C1 segment of cervical spinal cord (tissue), 14 donors: ENCODE measurements around the gene SLC9B2.
A peak's percentile ranks its signal among the peaks of the same experiment; 100 is the strongest.

Experiments
- DNase-seq, 14 donors: peaks; one replicate each; lab custom pipeline; 2025; lab: John Stamatoyannopoulos, UW

The SLC9B2 gene

GRCh38 chr4:103076747-103077347 lies at the start of gene SLC9B2:
TSS of gene SLC9B2 (minus strand) at chr4:103076761. CDS start at chr4:103067550, 9,211 bp downstream.
- DNase-seq = peak in 1 of 14 donors; percentile 69

GRCh38 chr4:103126126-103126525 lies 49.6 kb upstream of the SLC9B2 start:
- DNase-seq = no peak

- no peak for DNase-seq
Observed at GRCh38 chr4:103123114-103123513, 46.6 kb upstream of the SLC9B2 start.

DNA sequence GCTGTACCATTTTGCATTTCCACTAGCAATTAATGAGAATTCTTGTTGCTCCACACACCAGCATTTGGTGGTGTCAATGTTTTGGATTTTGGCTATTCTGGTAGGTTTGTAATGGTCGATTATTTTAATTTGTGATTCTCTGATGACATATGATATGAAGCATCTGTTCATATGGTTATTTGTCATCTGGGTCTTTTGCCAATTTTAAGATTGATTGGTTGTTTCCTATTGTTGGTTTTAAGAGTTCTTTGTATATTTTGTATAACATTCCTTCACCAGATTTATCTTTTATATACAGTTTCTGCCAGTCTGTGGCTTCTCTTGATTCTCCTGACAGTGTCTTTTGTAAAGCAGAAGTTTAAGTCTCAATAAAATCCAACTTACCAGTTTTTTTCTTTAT lies 41.6 kb upstream of the SLC9B2 start:
- DNase-seq = no peak

DNA sequence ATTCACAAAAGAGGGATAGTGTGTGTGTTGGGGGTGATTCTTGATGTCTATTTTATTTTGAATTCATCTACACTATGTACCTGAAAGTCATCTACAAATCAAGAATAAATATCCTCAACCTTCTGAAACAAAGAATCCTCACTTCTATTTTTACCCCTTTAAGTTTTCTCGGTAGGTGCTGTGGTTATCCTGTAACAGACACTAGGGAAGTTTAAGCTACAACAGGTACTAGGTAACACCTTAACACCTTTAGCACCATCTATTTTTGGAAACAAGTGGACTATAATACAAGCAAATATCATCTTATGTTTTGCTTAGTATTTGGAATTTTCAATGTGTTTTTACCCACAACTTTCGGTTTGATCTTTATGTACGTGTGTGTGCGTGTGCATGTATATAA lies 35.0 kb upstream of the SLC9B2 start:
- DNase-seq = no peak

DNA sequence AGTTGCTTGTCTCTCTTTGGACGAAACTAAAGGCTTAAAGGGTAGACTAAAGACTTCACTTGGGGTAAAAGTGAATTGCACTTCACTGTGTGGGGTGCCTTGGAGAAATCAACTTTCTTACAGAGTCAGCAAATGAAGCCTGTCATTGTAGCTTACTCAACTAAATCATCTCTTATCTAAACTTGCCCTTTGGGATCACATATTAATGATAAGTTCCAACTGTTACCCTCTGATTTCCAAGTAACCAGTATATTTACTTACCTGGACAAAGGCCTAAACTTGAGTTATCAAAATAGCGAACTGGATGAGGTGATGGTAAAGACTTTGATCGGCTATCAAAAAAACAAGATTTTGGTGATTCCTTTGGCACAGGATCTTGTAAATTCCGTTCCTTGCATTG lies 32.0 kb upstream of the SLC9B2 start:
- DNase-seq = no peak

GRCh38 chr4:103105558-103106356 lies 29.2 kb upstream of the SLC9B2 start:
- no peak for DNase-seq

GRCh38 chr4:103104886-103105285 lies 28.3 kb upstream of the SLC9B2 start:
- DNase-seq = no peak

DNA sequence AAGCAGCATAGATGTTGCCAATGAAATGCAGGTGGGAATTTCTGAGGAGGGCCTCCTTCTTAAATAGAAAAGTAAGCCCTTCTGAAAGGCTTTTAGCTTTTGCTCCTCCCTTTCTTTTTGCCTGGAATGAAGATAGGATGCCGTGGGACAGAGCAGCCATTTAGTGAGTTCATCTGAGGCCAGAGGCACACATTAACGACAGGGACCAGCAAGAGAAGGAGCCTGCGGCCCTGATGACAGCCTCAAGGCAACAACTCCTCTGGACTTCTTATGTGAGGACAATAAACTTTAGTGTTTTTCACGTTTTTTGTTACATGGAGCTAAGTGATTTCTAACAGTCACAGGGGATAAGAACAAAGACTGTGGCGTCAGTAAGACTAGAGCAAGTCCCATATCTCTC lies 24.1 kb upstream of the SLC9B2 start:
- no peak for DNase-seq

- DNase-seq = peak in 7 of 14 donors; percentile 16 to 55 (median 40)
Observed at GRCh38 chr4:103099691-103100392, 23.3 kb upstream of the SLC9B2 start, which contains the start of gene BDH2. TSS of gene BDH2 (minus strand) at chr4:103099834. CDS start at chr4:103096254, 3,580 bp downstream.

GRCh38 chr4:103098756-103099440 lies 22.3 kb upstream of the SLC9B2 start:
- DNase-seq = no peak

DNA sequence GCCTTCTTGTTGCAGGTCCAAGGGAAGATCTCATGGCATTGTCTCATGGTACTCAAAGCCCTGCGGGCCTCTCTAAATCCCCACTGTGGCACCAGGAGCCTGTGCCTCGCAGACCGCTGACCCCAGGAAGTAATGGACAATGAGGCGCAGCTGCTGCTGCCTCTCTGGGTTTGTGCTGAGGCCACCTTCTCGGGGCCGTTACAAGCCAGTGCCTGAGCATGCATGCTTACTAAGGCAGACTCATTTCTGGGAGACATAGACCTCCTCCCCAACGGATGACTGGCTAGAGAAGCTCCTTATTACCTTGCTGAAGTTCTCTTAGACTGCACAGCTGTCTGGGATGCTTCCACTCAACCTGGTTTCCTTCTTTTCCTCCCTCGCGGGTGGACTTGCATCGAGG lies 21.8 kb upstream of the SLC9B2 start:
- peak in 3 of 14 donors; percentile 7 to 25 (median 9) for DNase-seq

DNA sequence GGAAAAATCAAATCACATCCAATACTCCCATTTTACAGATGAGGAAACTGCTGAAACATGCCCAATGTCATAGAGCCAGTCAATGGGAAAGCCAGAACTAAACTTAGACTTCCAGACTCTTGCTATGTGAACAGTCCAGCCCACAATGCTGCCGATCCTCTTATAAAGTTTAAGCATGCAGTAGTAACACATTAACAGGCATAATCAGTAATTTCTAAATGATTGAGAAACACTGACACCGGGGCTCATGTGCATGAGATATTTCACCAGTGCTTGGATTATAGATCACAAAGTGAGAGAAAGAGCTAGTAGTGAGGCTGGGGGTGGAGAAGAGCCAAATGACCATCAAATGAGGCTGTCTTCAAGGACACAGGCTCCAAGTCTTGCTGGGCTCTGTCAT lies 20.6 kb upstream of the SLC9B2 start:
- DNase-seq = no peak

DNA sequence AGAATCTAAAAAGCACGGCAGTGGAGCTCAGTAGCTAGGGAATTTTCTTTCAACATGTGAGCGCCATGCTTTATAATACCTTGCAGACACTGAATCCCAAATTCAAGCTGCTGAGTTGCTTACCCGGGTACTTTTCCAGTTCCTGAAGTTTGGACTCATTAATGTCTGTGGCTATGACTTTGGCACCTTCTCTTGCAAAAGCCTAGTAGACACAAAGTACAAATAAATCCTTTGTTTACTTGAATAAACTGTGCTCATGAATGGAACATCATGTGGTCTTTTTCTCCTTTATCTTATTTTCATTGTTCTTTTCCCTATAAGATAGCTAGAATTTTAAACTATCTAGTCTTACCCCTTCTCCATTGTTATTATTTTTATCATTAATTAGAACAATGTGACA lies 18.5 kb upstream of the SLC9B2 start:
- DNase-seq = no peak

DNA sequence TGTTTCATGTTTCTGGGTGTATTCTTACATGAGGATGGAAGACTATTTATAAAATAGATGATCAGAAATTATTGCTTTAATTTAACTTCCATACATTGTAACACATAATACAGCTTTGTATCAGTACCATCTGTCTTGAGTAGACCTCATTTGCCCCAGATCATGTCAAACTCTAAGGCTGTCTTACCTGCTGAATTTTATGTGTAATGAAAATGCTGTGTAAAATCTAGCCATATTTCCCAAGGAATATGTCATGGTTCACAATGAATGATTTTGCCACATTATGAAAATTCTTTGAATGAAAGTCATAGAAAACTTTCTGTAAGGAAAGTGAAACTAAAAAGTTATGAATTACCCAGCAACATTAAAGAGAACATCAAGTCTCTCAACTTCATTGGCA lies 15.7 kb upstream of the SLC9B2 start:
- DNase-seq = no peak

GRCh38 chr4:103091601-103092223 lies 15.2 kb upstream of the SLC9B2 start:
- peak in 5 of 14 donors; percentile 5 to 38 (median 14) for DNase-seq

GRCh38 chr4:103089481-103089880 lies 12.9 kb upstream of the SLC9B2 start:
- no peak for DNase-seq

GRCh38 chr4:103086551-103086950 lies 10.0 kb upstream of the SLC9B2 start:
- no peak for DNase-seq

- DNase-seq = no peak
Observed at GRCh38 chr4:103085555-103086196, 9.1 kb upstream of the SLC9B2 start.

GRCh38 chr4:103079621-103080020 lies 3.1 kb upstream of the SLC9B2 start:
- peak in 1 of 14 donors; percentile 70 for DNase-seq
